Measurements from ENCODE around the gene FBXO28.

DNA sequence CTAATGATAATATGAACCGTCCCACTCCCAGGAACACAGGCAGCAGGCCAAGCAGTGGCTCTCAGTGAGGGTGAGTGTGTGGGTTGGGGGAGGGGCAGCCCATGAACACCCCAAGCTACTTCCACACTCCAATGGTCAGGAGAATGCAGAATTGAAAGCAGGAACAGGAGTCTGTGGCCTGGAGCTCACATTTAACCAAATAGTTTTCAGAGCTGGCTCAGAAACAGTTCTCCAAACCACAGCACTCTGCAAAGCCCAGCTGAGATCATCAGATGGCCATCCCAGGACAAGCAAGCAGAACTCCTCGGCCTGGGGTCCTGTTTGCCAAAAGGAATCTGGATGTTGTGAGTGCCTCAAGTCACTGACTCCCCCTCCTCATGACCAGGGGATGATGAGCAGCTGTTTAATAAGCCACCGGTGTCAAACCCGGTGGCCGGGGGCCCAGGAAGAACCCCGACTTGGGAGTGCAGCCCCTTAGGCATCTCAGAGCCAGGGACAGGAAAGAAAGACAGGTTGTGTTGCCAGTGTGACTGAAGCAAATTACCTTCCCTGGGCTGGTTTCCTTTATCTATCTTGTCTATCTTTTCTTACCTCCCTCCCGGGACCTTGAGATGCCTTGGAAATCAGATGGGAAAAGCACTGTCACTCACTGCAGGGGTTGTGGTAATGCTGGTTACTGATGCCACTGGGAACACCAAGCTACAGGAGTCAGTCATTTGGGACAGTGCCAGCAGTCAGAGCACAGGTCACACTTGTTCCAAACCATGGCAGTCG is 89.5 kb downstream of the FBXO28 start:
- no peak for TF ChIP-seq EZH2 (IDR thresholded peaks at IDR 0.05; ENCODE audit: insufficient read depth, poor library complexity, severe bottlenecking)
- TF ChIP-seq EZH2phosphoT487 (IDR thresholded peaks at IDR 0.05; ENCODE audit: insufficient read depth, low read depth) = no peak
